ENCODE measurements around the gene PKMYT1. TPM values are rescaled to one million over a fixed set of nuclear protein-coding genes. Genes with fewer than 3 reads are reported as not detected.

PKMYT1 gene
- total RNA-seq, 2 experiments from 2014 or later: 104 to 195 TPM

DNA sequence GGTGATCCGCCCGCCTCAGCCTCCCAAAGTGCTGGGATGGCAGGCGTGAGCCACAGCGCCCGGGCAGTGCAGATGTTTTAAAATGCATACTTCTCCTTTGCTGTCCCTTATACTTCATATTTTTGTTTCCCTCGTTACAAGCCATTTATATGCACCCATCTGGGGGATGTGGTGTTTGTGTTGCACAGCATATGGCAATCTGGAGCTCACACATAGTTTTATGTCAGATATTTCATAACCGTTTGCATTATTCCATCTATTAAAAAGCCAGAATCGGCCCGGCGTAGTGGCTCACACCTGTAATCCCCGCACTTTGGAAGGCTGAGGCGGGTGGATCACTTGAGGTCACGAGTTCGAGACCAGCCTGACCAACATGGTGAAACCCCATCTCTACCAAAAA lies 56.8 kb downstream of the PKMYT1 start:
- no peak for TF ChIP-seq EZH2phosphoT487 (IDR thresholded peaks at IDR 0.05; ENCODE audit: borderline replicate concordance, low read depth, low read length)
- TF ChIP-seq, protein P1, sequence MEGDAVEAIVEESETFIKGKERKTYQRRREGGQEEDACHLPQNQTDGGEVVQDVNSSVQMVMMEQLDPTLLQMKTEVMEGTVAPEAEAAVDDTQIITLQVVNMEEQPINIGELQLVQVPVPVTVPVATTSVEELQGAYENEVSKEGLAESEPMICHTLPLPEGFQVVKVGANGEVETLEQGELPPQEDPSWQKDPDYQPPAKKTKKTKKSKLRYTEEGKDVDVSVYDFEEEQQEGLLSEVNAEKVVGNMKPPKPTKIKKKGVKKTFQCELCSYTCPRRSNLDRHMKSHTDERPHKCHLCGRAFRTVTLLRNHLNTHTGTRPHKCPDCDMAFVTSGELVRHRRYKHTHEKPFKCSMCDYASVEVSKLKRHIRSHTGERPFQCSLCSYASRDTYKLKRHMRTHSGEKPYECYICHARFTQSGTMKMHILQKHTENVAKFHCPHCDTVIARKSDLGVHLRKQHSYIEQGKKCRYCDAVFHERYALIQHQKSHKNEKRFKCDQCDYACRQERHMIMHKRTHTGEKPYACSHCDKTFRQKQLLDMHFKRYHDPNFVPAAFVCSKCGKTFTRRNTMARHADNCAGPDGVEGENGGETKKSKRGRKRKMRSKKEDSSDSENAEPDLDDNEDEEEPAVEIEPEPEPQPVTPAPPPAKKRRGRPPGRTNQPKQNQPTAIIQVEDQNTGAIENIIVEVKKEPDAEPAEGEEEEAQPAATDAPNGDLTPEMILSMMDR (conservative IDR thresholded peaks at IDR 0.05; ENCODE audit: low read length): no peak
- ChIA-PET CTCF (ENCODE audit: unreplicated experiment) (no interaction called here), POLR2A (no interaction called here)
- intact Hi-C loops (cut with micrococcal nuclease; ENCODE audit: unreplicated experiment): no loop called here
- no peaks in the 10 kb centered on the region for H3K79me2 ChIP-seq (ENCODE audit: insufficient read depth, low read depth, low read length)
- H2AFZ ChIP-seq (ENCODE audit: low read length): no peak overlapping the region
- no peaks in the 10 kb centered on the region for H3K9me3 ChIP-seq (ENCODE audit: low read length)
- H3K27ac ChIP-seq (ENCODE audit: low read depth, low read length, poor library complexity, severe bottlenecking): no peak overlapping the region
- H3K4me1 ChIP-seq (ENCODE audit: insufficient read depth, low read length, poor library complexity, severe bottlenecking): peaks cover 4% of the 10 kb centered on the region
- H3K4me3 ChIP-seq (ENCODE audit: low read depth, low read length, poor library complexity, severe bottlenecking): no peak overlapping the region
- peaks cover 4% of the 10 kb centered on the region; the same call in 1 of the 2 replicates for H4K20me1 ChIP-seq (ENCODE audit: insufficient read depth, low read length)
- H3K36me3 ChIP-seq (ENCODE audit: insufficient read depth, low read length): no peaks in the 10 kb centered on the region
- no peak overlapping the region for H3K4me2 ChIP-seq (ENCODE audit: low read length)
- H3K9me2 ChIP-seq (ENCODE audit: insufficient read depth, low read length): no peaks in the 10 kb centered on the region
- no TSS peak for BruUV-seq (replicated peaks)
- DNase-seq (ENCODE audit: low spot score): no peak

Small RNA genes lying within 50 kb of the gene (small RNA-seq; reads per million reads assigned to genes)
- gene LINC00514: not detected

Other genes with a start within 250 kb of the PKMYT1 start
- 206 and 208 TPM in 2 replicates for gene SRRM2, start 227.8 kb downstream of the PKMYT1 start, total RNA-seq (2014; rRNA removed; shearing (Covaris generic))
- 819 and 825 TPM in 2 replicates for gene SRRM2, start 227.8 kb downstream of the PKMYT1 start, total RNA-seq (2022)
- 282 and 285 TPM in 2 replicates for gene ELOB, start 203.2 kb downstream of the PKMYT1 start, total RNA-seq (2014; rRNA removed; shearing (Covaris generic))
- 204 and 209 TPM in 2 replicates for gene ELOB, start 203.2 kb downstream of the PKMYT1 start, total RNA-seq (2022)
- not detected in 2 replicates for gene PRSS33, start 192.9 kb downstream of the PKMYT1 start, total RNA-seq (2014; rRNA removed; shearing (Covaris generic))
- gene PRSS33, start 192.9 kb downstream of the PKMYT1 start, total RNA-seq (2022): not detected in 2 replicates
- gene PRSS41, start 182.0 kb downstream of the PKMYT1 start, total RNA-seq (2014; rRNA removed; shearing (Covaris generic)): not detected in 2 replicates
- gene PRSS41, start 182.0 kb downstream of the PKMYT1 start, total RNA-seq (2022): not detected in 2 replicates
- gene PRSS21, start 163.2 kb downstream of the PKMYT1 start, total RNA-seq (2014; rRNA removed; shearing (Covaris generic)): 44.5 and 68.7 TPM in 2 replicates
- 69.6 and 75.1 TPM in 2 replicates for gene PRSS21, start 163.2 kb downstream of the PKMYT1 start, total RNA-seq (2022)
- 1.2 and 4.0 TPM in 2 replicates for gene ZG16B, start 150.1 kb downstream of the PKMYT1 start, total RNA-seq (2014; rRNA removed; shearing (Covaris generic))
- 2.5 and 2.6 TPM in 2 replicates for gene ZG16B, start 150.1 kb downstream of the PKMYT1 start, total RNA-seq (2022)
- gene PRSS22, start 122.3 kb downstream of the PKMYT1 start, total RNA-seq (2014; rRNA removed; shearing (Covaris generic)): not detected in 2 replicates
- not detected in 2 replicates for gene PRSS22, start 122.3 kb downstream of the PKMYT1 start, total RNA-seq (2022)
- 38.7 and 44.9 TPM in 2 replicates for gene FLYWCH2, start 97.2 kb downstream of the PKMYT1 start, total RNA-seq (2014; rRNA removed; shearing (Covaris generic))
- 22.3 and 23.9 TPM in 2 replicates for gene FLYWCH2, start 97.2 kb downstream of the PKMYT1 start, total RNA-seq (2022)
- gene FLYWCH1, start 68.5 kb downstream of the PKMYT1 start, total RNA-seq (2014; rRNA removed; shearing (Covaris generic)): 25.3 and 26.1 TPM in 2 replicates
- gene FLYWCH1, start 68.5 kb downstream of the PKMYT1 start, total RNA-seq (2022): 61.9 and 63.9 TPM in 2 replicates
- gene KREMEN2, start 16.2 kb downstream of the PKMYT1 start, total RNA-seq (2014; rRNA removed; shearing (Covaris generic)): 0.09 and 0.28 TPM in 2 replicates
- gene KREMEN2, start 16.2 kb downstream of the PKMYT1 start, total RNA-seq (2022): 0.31 TPM in 1 of 2 replicates, not detected in the other
- 38.1 and 49.1 TPM in 2 replicates for gene PAQR4, start 11.1 kb downstream of the PKMYT1 start, total RNA-seq (2014; rRNA removed; shearing (Covaris generic))
- 59.7 and 67.4 TPM in 2 replicates for gene PAQR4, start 11.1 kb downstream of the PKMYT1 start, total RNA-seq (2022)
- 0.44 TPM in 1 of 2 replicates, not detected in the other for gene CLDN9, start 32.5 kb upstream of the PKMYT1 start, total RNA-seq (2014; rRNA removed; shearing (Covaris generic))
- 0.42 and 0.59 TPM in 2 replicates for gene CLDN9, start 32.5 kb upstream of the PKMYT1 start, total RNA-seq (2022)
- not detected in 2 replicates for gene CLDN6, start 37.7 kb upstream of the PKMYT1 start, total RNA-seq (2014; rRNA removed; shearing (Covaris generic))
- gene CLDN6, start 37.7 kb upstream of the PKMYT1 start, total RNA-seq (2022): not detected in 2 replicates
- gene TNFRSF12A, start 39.9 kb upstream of the PKMYT1 start, total RNA-seq (2014; rRNA removed; shearing (Covaris generic)): 4.1 and 4.9 TPM in 2 replicates
- gene TNFRSF12A, start 39.9 kb upstream of the PKMYT1 start, total RNA-seq (2022): 1.3 and 1.9 TPM in 2 replicates
- 17.1 and 29.1 TPM in 2 replicates for gene HCFC1R1, start 43.5 kb upstream of the PKMYT1 start, total RNA-seq (2014; rRNA removed; shearing (Covaris generic))
- 32.2 and 39.4 TPM in 2 replicates for gene HCFC1R1, start 43.5 kb upstream of the PKMYT1 start, total RNA-seq (2022)
- gene THOC6, start 43.6 kb upstream of the PKMYT1 start, total RNA-seq (2014; rRNA removed; shearing (Covaris generic)): 33.7 and 36.0 TPM in 2 replicates
- 26.3 and 33.6 TPM in 2 replicates for gene THOC6, start 43.6 kb upstream of the PKMYT1 start, total RNA-seq (2022)
- not detected in 2 replicates for gene BICDL2, start 56.5 kb upstream of the PKMYT1 start, total RNA-seq (2014; rRNA removed; shearing (Covaris generic))
- not detected in 2 replicates for gene BICDL2, start 56.5 kb upstream of the PKMYT1 start, total RNA-seq (2022)
- gene MMP25, start 66.1 kb upstream of the PKMYT1 start, total RNA-seq (2014; rRNA removed; shearing (Covaris generic)): 0.63 and 2.6 TPM in 2 replicates
- 5.6 and 5.8 TPM in 2 replicates for gene MMP25, start 66.1 kb upstream of the PKMYT1 start, total RNA-seq (2022)
- gene IL32, start 85.2 kb upstream of the PKMYT1 start, total RNA-seq (2014; rRNA removed; shearing (Covaris generic)): not detected in 2 replicates
- not detected in 2 replicates for gene IL32, start 85.2 kb upstream of the PKMYT1 start, total RNA-seq (2022)
- 0.09 TPM in 1 of 2 replicates, not detected in the other for gene ZSCAN10, start 118.8 kb upstream of the PKMYT1 start, total RNA-seq (2014; rRNA removed; shearing (Covaris generic))
- gene ZSCAN10, start 118.8 kb upstream of the PKMYT1 start, total RNA-seq (2022): 0.49 and 0.72 TPM in 2 replicates
- gene ZNF205, start 132.1 kb upstream of the PKMYT1 start, total RNA-seq (2014; rRNA removed; shearing (Covaris generic)): 0.67 and 1.2 TPM in 2 replicates
- gene ZNF205, start 132.1 kb upstream of the PKMYT1 start, total RNA-seq (2022): 0.30 TPM in 1 of 2 replicates, not detected in the other
- gene ZNF213, start 154.6 kb upstream of the PKMYT1 start, total RNA-seq (2014; rRNA removed; shearing (Covaris generic)): 3.4 and 4.8 TPM in 2 replicates
- gene ZNF213, start 154.6 kb upstream of the PKMYT1 start, total RNA-seq (2022): 8.5 and 9.1 TPM in 2 replicates
- gene OR1F1, start 207.8 kb upstream of the PKMYT1 start, total RNA-seq (2014; rRNA removed; shearing (Covaris generic)): not detected in 2 replicates
- gene OR1F1, start 207.8 kb upstream of the PKMYT1 start, total RNA-seq (2022): not detected in 2 replicates